Measurements from ENCODE around the gene SPANXN2. TPM values are rescaled to one million over a fixed set of nuclear protein-coding genes. Genes with fewer than 3 reads are reported as not detected.

SPANXN2 gene
- total RNA-seq, 1 donor from 2014 or later, result not detected

DNA sequence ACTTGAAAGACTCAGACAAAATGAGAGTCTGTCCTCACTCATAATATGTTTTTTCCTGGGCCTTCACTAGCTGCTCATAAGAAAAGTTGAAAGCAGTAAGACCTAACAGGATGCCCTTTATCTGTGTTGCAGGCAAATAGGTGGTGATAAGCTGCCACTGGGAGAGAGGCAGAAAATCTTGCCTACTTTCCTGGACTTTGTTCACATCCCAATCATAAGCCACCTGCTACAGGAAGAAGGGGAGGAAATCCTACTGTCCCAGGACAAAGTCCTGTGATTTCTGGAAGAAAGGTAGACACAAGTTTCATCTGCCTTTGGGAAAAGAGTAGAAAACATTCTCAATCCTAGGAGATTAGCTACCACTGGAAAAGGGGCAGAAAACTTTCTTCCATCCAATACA, 13.3 kb upstream of the SPANXN2 start:
- no peaks in the 10 kb centered on the region for H3K36me3 Mint-ChIP-seq (ENCODE audit: low read depth)
- H3K27me3 Mint-ChIP-seq (ENCODE audit: low read depth), result no peaks in the 10 kb centered on the region
- H3K9me3 Mint-ChIP-seq, result peaks cover 15% of the 10 kb centered on the region
- no peak overlapping the region for H3K27ac Mint-ChIP-seq (ENCODE audit: unreplicated experiment)
- TF ChIP-seq, protein P1, sequence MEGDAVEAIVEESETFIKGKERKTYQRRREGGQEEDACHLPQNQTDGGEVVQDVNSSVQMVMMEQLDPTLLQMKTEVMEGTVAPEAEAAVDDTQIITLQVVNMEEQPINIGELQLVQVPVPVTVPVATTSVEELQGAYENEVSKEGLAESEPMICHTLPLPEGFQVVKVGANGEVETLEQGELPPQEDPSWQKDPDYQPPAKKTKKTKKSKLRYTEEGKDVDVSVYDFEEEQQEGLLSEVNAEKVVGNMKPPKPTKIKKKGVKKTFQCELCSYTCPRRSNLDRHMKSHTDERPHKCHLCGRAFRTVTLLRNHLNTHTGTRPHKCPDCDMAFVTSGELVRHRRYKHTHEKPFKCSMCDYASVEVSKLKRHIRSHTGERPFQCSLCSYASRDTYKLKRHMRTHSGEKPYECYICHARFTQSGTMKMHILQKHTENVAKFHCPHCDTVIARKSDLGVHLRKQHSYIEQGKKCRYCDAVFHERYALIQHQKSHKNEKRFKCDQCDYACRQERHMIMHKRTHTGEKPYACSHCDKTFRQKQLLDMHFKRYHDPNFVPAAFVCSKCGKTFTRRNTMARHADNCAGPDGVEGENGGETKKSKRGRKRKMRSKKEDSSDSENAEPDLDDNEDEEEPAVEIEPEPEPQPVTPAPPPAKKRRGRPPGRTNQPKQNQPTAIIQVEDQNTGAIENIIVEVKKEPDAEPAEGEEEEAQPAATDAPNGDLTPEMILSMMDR (conservative IDR thresholded peaks at IDR 0.05), result no peak
- no peaks in the 10 kb centered on the region for H3K4me1 Mint-ChIP-seq
- no peak overlapping the region for H3K4me3 Mint-ChIP-seq
- DNase-seq (ENCODE audit: low read depth, low spot score), result no peak

DNA sequence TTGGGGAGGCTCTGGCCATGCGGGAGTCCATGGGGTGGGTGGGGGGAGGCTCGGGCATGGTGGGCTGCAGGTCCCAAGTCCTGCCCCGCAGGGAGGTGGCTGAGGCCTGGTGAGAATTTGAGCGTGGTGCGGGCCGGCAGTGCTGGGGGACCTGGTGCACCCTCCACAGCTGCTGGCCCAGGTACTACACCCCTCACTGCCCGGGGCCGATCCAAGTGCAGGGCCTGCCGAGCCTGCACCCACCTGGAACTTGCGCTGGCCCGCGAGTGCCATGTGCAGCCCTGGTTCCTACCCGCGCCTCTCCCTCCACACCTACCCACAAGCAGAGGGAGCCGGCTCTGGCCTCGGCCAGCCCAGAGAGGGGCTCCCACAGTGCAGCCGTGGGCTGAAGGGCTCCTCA, 5.7 kb upstream of the SPANXN2 start:
- Mint-ChIP-seq H3K27ac (ENCODE audit: unreplicated experiment) (no peak overlapping the region), H3K4me3 (no peak overlapping the region), H3K4me1 (no peaks in the 10 kb centered on the region), H3K27me3 (ENCODE audit: low read depth) (no peaks in the 10 kb centered on the region), H3K36me3 (ENCODE audit: low read depth) (peaks cover 6% of the 10 kb centered on the region), H3K9me3 (peaks cover 10% of the 10 kb centered on the region)
- TF ChIP-seq, protein P1 (conservative IDR thresholded peaks at IDR 0.05), result no peak
- no peak for DNase-seq (ENCODE audit: low read depth, low spot score)

DNA sequence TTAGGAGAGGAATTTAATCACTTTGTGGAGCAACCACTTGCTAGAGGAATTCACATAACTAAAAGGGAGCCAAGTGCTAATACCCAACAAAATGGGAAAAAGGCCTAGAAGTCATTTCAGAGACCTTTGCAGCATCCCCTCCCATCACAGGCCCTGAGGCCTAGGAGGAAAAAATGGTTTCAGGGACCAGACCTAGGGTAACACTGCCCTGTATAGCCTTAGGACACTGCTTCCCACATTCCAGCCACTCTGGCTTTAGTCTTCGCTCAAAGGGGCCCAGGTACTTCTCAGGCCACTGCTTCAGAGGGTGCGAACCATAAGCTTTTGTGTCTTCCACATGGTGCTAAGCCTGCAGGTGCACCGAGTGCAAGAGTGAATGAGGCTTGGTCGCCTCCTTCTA, 19.1 kb downstream of the SPANXN2 start:
- TF ChIP-seq, protein P1 (conservative IDR thresholded peaks at IDR 0.05), result no peak
- no peaks in the 10 kb centered on the region for H3K27me3 Mint-ChIP-seq (ENCODE audit: low read depth)
- no peak overlapping the region for H3K27ac Mint-ChIP-seq (ENCODE audit: unreplicated experiment)
- no peak overlapping the region for H3K4me3 Mint-ChIP-seq
- H3K9me3 Mint-ChIP-seq, result peaks cover 28% of the 10 kb centered on the region
- H3K36me3 Mint-ChIP-seq (ENCODE audit: low read depth), result peaks cover 4% of the 10 kb centered on the region
- no peak for DNase-seq (ENCODE audit: low read depth, low spot score)
- no peaks in the 10 kb centered on the region for H3K4me1 Mint-ChIP-seq

DNA sequence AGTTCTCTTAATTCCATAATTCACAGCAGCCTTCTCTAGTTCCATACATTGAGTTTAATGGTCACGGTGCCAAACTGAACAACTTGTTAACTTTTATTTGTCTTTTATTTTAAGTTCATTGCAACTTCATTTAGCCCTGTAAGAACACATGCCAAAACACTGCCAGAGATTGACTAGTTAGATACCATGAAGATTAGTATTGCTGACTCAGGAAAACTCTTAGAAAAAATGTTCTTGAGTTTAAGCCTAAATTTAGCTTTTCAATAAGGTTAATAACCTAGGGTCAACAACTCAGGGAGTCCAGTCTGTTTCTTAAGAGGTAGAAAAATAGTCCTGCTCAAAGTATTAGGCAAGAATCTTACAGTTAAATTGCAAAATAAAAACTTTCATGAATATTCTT, 25.7 kb downstream of the SPANXN2 start:
- H3K36me3 Mint-ChIP-seq (ENCODE audit: low read depth), result peaks cover 2% of the 10 kb centered on the region
- H3K9me3 Mint-ChIP-seq, result peaks cover 11% of the 10 kb centered on the region
- no peak for DNase-seq (ENCODE audit: low read depth, low spot score)
- H3K27me3 Mint-ChIP-seq (ENCODE audit: low read depth), result no peaks in the 10 kb centered on the region
- H3K27ac Mint-ChIP-seq (ENCODE audit: unreplicated experiment), result no peak overlapping the region
- H3K4me3 Mint-ChIP-seq, result no peak overlapping the region
- no peaks in the 10 kb centered on the region for H3K4me1 Mint-ChIP-seq
- TF ChIP-seq, protein P1 (conservative IDR thresholded peaks at IDR 0.05), result no peak

DNA sequence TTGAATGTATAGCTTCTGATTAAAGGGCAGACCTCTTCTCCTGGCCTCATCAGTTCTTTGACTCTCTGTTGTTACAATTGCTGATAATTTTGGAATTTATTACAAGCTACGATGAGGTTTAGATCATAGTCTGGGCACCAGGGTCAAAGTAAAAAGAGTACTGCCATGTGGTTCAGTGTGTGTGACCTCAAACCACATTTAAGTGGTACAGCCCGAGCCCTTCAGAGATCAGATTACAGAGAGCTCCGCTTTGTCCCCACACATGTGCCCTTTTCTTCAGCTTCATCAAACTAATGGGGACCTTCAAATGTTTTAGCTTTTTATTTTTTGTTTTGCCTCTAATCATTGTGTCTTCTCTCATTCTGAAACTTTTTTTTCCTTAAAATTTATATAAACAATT, 37.1 kb downstream of the SPANXN2 start:
- DNase-seq (ENCODE audit: low read depth, low spot score), result no peak
- H3K4me3 Mint-ChIP-seq, result no peak overlapping the region
- no peak overlapping the region for H3K27ac Mint-ChIP-seq (ENCODE audit: unreplicated experiment)
- no peaks in the 10 kb centered on the region for H3K27me3 Mint-ChIP-seq (ENCODE audit: low read depth)
- peaks cover 7% of the 10 kb centered on the region for H3K36me3 Mint-ChIP-seq (ENCODE audit: low read depth)
- H3K4me1 Mint-ChIP-seq, result no peaks in the 10 kb centered on the region
- TF ChIP-seq, protein P1 (conservative IDR thresholded peaks at IDR 0.05), result no peak
- peaks cover 11% of the 10 kb centered on the region for H3K9me3 Mint-ChIP-seq

DNA sequence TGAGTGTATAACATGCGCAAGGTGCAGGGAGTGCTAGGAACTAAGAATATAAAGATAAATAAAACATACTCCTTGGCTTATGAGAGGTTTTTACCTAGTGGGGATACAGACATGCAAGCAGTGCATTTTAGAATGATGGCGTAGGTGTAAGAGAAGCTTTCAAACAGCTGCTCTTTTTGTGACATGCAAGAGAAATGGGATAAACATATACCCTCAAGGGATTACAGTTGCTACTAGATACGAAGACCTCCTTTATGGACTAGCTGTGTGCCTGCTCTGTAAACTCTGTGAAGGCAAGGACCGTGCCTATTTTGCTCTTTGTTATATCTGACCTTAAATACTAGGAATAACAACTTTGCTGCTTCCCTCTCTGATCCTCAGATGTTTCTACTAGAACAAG, 45.6 kb downstream of the SPANXN2 start:
- Mint-ChIP-seq H3K36me3 (ENCODE audit: low read depth) (no peaks in the 10 kb centered on the region), H3K9me3 (peaks cover 10% of the 10 kb centered on the region), H3K27ac (ENCODE audit: unreplicated experiment) (no peak overlapping the region), H3K4me1 (no peaks in the 10 kb centered on the region), H3K4me3 (no peak overlapping the region), H3K27me3 (ENCODE audit: low read depth) (no peaks in the 10 kb centered on the region)
- no peak for DNase-seq (ENCODE audit: low read depth, low spot score)
- TF ChIP-seq, protein P1 (conservative IDR thresholded peaks at IDR 0.05), result no peak
